Heart left ventricle (tissue), 13 donors: ENCODE data around the gene CDCA4.
"Not testable (repeated sequence)": the region's sequence is repeated elsewhere in the genome, so short reads cannot be mapped to it uniquely, and the experiment has no call there.

ENCODE experiments used
- CTCF ChIP-seq, 12 donors: fragments of 200-600 bp; sonication (generic) in 4 of 12; IDR thresholded peaks; one replicate each; pipeline versions ENCODE4 v1.5.0 to v1.8.0; 2018 to 2022; ENCODE audit warnings: antibody characterized with exemption in 12 of 12, mild to moderate bottlenecking in 5 of 12
- POLR2A ChIP-seq, 2 donors: fragments of 450-650 bp; IDR thresholded peaks; one replicate each; pipeline ENCODE4 v1.6.1; 2017; ENCODE audit warnings: antibody characterized with exemption in 2 of 2, mild to moderate bottlenecking in 2 of 2, moderate library complexity in 2 of 2
- donor health status: ischemic (EF 13 %, LVEDD 7.1; RV severe dilation, severe dysfunction).
- donor health status: DM: no; HTN: yes; CAD: no.
- donor health status: DM: no; HTN: no; CAD: no.
- donor health status: ischemic (EF 25% LVEDD 6.9; RV normal size, moderate dysfunction).
- donor health status: ischemic (EF 25% LVEDD 5.7; RV mildly dilated, moderate dysfunction).
- donor health status: ischemic (EF 35%, LVEDD 5.7; RV mildly dilated, moderate dysfunction).
- donor health status: nonischemic (EF 11% LVEDD 7.7; RV severe dilation, severe dysfunction).
- donor health status: DM: yes; HTN: yes; CAD: no.
- donor health status: PGD.
- donor health status: ischemic (EF 29% LVEDD 5.4; RV normal size, mild dysfunction).
- donor health status: nonischemic (EF 23%, LVEDD 6.1; RV moderate dilation, normal function).

GRCh38 chr14:105063506-105063905, 42.6 kb upstream of the CDCA4 start:
- not testable (repeated sequence) for TF ChIP-seq POLR2A, CTCF (IDR thresholded peaks at IDR 0.05)
